ENCODE data around the gene TPSAB1. TPM values are rescaled to one million over a fixed set of nuclear protein-coding genes. Genes with fewer than 3 reads are reported as not detected.

TPSAB1 gene
- total and polyA plus RNA-seq, 2 donors (not counting 1 experiment from before 2014, with no cell fraction given): not detected

- H2AFZ ChIP-seq (ENCODE audit: low read length): no peak overlapping the region
- H3K4me1 ChIP-seq (ENCODE audit: control insufficient read depth, extremely low read depth, insufficient read depth, low read length): no peaks in the 10 kb centered on the region
- H4K20me1 ChIP-seq (ENCODE audit: control insufficient read depth, extremely low read depth, insufficient read depth, low read length): no peaks in the 10 kb centered on the region
- no peaks in the 10 kb centered on the region for H3K27me3 ChIP-seq (ENCODE audit: control insufficient read depth, insufficient read depth, low read length)
- no peak overlapping the region for H3K9ac ChIP-seq (ENCODE audit: insufficient read depth, low read length)
- H3K4me2 ChIP-seq (ENCODE audit: extremely low read depth, insufficient read depth, low read length): no peak overlapping the region
- H3K79me2 ChIP-seq (ENCODE audit: control insufficient read depth, insufficient read depth, low read length): no peaks in the 10 kb centered on the region
- no peak overlapping the region for H3K4me3 ChIP-seq (replicated peaks in 1 of 4; ENCODE audit: control extremely low read depth in 1 of 4, insufficient read depth in 1 of 4, low read depth in 3 of 4, low read length in 4 of 4)
- H3K36me3 ChIP-seq (ENCODE audit: control insufficient read depth, insufficient read depth, low read length): no peaks in the 10 kb centered on the region
- H3K27ac ChIP-seq (ENCODE audit: insufficient read depth, low read length): no peak overlapping the region
- H3K9me3 ChIP-seq (ENCODE audit: control insufficient read depth, insufficient read depth, low read depth, low read length): no peaks in the 10 kb centered on the region
- no peak for DNase-seq (ENCODE audit: low read depth in 2 of 2)
- no peak for TF ChIP-seq EZH2 (IDR thresholded peaks at IDR 0.05; ENCODE audit: low read length, missing control alignments)
- TF ChIP-seq CTCF (conservative IDR thresholded peaks at IDR 0.05 in 1 of 2, IDR thresholded peaks at IDR 0.05 in 1 of 2; ENCODE audit: low read depth in 1 of 2, low read length in 2 of 2): no peak
Observed at GRCh38 chr16:1222553-1223354, 17.8 kb upstream of the TPSAB1 start.

- no peak overlapping the region for H3K4me3 ChIP-seq (replicated peaks in 1 of 4; ENCODE audit: control extremely low read depth in 1 of 4, insufficient read depth in 1 of 4, low read depth in 3 of 4, low read length in 4 of 4)
- H3K9me3 ChIP-seq (ENCODE audit: control insufficient read depth, insufficient read depth, low read depth, low read length): no peaks in the 10 kb centered on the region
- DNase-seq (ENCODE audit: low read depth in 2 of 2): no peak
- H3K27ac ChIP-seq (ENCODE audit: insufficient read depth, low read length): no peak overlapping the region
- no peak overlapping the region for H3K9ac ChIP-seq (ENCODE audit: insufficient read depth, low read length)
- no peaks in the 10 kb centered on the region for H3K27me3 ChIP-seq (ENCODE audit: control insufficient read depth, insufficient read depth, low read length)
- no peaks in the 10 kb centered on the region for H3K79me2 ChIP-seq (ENCODE audit: control insufficient read depth, insufficient read depth, low read length)
- TF ChIP-seq EZH2 (IDR thresholded peaks at IDR 0.05; ENCODE audit: low read length, missing control alignments): no peak
- TF ChIP-seq CTCF (conservative IDR thresholded peaks at IDR 0.05 in 1 of 2, IDR thresholded peaks at IDR 0.05 in 1 of 2; ENCODE audit: low read depth in 1 of 2, low read length in 2 of 2): no peak
- H3K36me3 ChIP-seq (ENCODE audit: control insufficient read depth, insufficient read depth, low read length): no peaks in the 10 kb centered on the region
- no peak overlapping the region for H2AFZ ChIP-seq (ENCODE audit: low read length)
- H4K20me1 ChIP-seq (ENCODE audit: control insufficient read depth, extremely low read depth, insufficient read depth, low read length): no peaks in the 10 kb centered on the region
- no peak overlapping the region for H3K4me2 ChIP-seq (ENCODE audit: extremely low read depth, insufficient read depth, low read length)
- no peaks in the 10 kb centered on the region for H3K4me1 ChIP-seq (ENCODE audit: control insufficient read depth, extremely low read depth, insufficient read depth, low read length)
Observed at GRCh38 chr16:1223355-1224214, 16.9 kb upstream of the TPSAB1 start.

DNA sequence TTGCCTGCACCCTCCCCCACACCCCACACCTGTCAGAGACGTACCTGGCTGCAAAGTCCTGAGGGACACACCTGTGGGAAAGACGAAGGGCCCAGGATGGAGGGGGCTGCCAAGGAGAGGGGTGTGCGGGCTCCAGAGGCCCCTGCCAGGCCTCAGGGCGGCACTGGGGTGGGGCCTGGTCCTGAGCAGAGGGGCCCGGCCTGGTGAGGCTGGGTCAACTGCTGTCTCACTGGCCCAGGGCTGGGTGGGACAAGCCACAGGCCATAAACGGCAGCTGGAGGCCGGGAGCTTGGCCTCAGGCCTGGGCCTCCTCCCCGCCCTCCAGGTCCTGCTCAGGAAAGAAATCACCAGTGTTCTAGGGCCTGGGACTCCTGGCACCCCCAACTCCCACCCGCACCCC is 15.9 kb upstream of the TPSAB1 start:
- no peak for TF ChIP-seq CTCF (conservative IDR thresholded peaks at IDR 0.05 in 1 of 2, IDR thresholded peaks at IDR 0.05 in 1 of 2; ENCODE audit: low read depth in 1 of 2, low read length in 2 of 2)
- no peak for TF ChIP-seq EZH2 (IDR thresholded peaks at IDR 0.05; ENCODE audit: low read length, missing control alignments)
- DNase-seq (ENCODE audit: low read depth in 2 of 2): no peak
- H3K79me2 ChIP-seq (ENCODE audit: control insufficient read depth, insufficient read depth, low read length): no peaks in the 10 kb centered on the region
- no peaks in the 10 kb centered on the region for H3K36me3 ChIP-seq (ENCODE audit: control insufficient read depth, insufficient read depth, low read length)
- H3K27me3 ChIP-seq (ENCODE audit: control insufficient read depth, insufficient read depth, low read length): no peaks in the 10 kb centered on the region
- H3K4me3 ChIP-seq (replicated peaks in 1 of 4; ENCODE audit: control extremely low read depth in 1 of 4, insufficient read depth in 1 of 4, low read depth in 3 of 4, low read length in 4 of 4): no peak overlapping the region
- no peak overlapping the region for H3K9ac ChIP-seq (ENCODE audit: insufficient read depth, low read length)
- H3K27ac ChIP-seq (ENCODE audit: insufficient read depth, low read length): no peak overlapping the region
- H3K9me3 ChIP-seq (ENCODE audit: control insufficient read depth, insufficient read depth, low read depth, low read length): no peaks in the 10 kb centered on the region
- no peak overlapping the region for H2AFZ ChIP-seq (ENCODE audit: low read length)
- H4K20me1 ChIP-seq (ENCODE audit: control insufficient read depth, extremely low read depth, insufficient read depth, low read length): no peaks in the 10 kb centered on the region
- no peaks in the 10 kb centered on the region for H3K4me1 ChIP-seq (ENCODE audit: control insufficient read depth, extremely low read depth, insufficient read depth, low read length)
- H3K4me2 ChIP-seq (ENCODE audit: extremely low read depth, insufficient read depth, low read length): no peak overlapping the region

Measured in fibroblast of lung (primary cell).